Adrenal gland (tissue), 5 donors: ENCODE results near the gene XPC.

Experiments
- CTCF ChIP-seq, 6 experiments: fragments of 450-650 bp in 4 of 6; fragments of 200-600 bp in 2 of 6; sonication (generic) in 1 of 6; IDR thresholded peaks; 1 replicate in 5 of 6; 2 replicates in 1 of 6; pipeline versions ENCODE4 v1.5.1 to v1.8.0; 2016 to 2021; ENCODE audit warnings: antibody characterized with exemption in 6 of 6, mild to moderate bottlenecking in 2 of 6, moderate library complexity in 1 of 6
- POLR2A ChIP-seq, 2 donors: fragments of 450-650 bp; IDR thresholded peaks; one replicate each; pipeline ENCODE4 v1.6.1; 2017; ENCODE audit warnings: antibody characterized with exemption in 2 of 2, mild to moderate bottlenecking in 2 of 2, moderate library complexity in 1 of 2
- donor health status: DM: no; HTN: no; CAD: no.

GRCh38 chr3:14154276-14154675 lies 24.1 kb downstream of the XPC start:
- TF ChIP-seq CTCF (IDR thresholded peaks at IDR 0.05) (no peak), POLR2A (IDR thresholded peaks at IDR 0.05) (no peak)
